Endometrium (tissue), 2 donors: ENCODE data around the gene BTBD6.

ENCODE experiments used
- FAIRE-seq: peaks from 2 replicates; lab custom pipeline; 2012; peaks lifted over from hg19 to GRCh38; lab: Jason Lieb, UNC
- donor health status: control.
- donor health status: control.

BTBD6 gene

GRCh38 chr14:105211086-105211757 is 37.1 kb upstream of the BTBD6 start:
- no peak for FAIRE-seq

DNA sequence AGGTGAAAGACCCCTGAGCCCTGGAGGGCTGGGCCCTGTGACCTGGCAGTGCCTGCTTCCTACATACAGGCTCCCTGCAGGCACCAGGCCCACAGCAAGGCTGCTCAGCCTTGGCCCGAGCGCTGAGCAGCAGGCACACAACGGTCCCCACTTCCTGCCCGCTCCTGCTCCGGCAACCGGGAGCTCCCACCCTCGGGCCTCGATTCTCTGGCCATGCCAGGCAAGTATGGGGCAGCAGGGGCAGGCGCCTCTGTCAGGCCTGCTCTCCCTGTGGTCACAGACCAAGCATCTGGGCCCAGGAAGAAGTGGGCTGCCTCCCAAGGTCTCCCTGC is 36.6 kb upstream of the BTBD6 start:
- FAIRE-seq, result no peak

- no peak for FAIRE-seq
Measured at GRCh38 chr14:105212541-105213300, 35.6 kb upstream of the BTBD6 start.

DNA sequence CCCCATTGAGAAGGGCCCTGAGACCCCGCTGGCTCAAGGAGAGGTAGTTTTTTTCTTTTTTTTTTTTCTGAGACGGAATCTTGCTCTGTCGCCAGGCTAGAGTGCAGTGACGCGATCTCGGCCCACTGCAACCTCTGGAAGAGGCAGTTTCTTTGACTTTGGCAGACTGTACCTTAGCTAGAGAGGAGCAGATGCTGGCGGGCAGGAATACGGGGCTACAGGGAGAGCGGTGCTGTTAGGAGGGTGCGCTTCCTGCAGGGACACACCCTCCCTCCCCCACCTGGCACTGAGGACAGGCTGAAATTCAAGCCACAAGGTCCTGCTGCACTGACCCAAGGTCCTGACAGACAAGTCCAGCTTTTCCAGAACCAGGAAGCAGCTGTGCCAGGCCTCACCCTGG is 35.0 kb upstream of the BTBD6 start:
- no peak for FAIRE-seq

GRCh38 chr14:105214324-105214915 is 33.9 kb upstream of the BTBD6 start:
- FAIRE-seq, result no peak

DNA sequence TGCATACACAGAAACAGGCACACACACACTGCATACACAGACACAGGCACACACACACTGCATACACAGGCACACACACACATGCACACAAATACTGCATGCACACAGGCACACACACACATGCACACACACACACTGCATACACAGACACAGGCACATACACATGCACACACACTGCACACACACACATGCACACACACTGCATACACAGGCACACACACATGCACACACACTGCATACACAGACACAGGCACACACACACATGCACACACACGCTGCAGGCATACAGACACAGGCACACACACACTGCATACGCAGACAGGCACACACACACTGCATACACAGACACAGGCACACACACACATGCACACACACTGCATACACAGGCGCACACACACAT is 32.7 kb upstream of the BTBD6 start:
- no peak for FAIRE-seq

- FAIRE-seq, result no peak
Measured at GRCh38 chr14:105216490-105217247, 31.7 kb upstream of the BTBD6 start.

DNA sequence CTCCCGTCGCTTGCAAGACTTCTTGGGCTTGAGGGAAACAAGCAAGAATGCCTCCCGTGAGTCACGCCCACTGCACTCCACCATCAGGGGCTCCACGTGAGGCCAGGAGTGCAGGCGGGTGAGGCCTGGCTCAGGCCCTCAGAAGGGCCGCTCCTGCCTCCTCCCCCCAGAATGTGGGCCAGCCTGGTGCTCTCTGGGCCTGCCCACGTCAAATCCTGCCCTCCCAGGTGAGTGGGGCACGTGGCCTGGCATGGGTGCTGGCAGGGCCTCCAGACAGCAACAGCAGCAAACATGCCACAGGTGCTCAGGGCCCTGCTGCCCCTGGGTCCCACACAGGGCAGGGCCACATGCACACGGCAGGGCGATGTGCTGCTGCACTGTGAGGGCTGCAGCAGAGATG is 30.6 kb upstream of the BTBD6 start:
- no peak for FAIRE-seq

DNA sequence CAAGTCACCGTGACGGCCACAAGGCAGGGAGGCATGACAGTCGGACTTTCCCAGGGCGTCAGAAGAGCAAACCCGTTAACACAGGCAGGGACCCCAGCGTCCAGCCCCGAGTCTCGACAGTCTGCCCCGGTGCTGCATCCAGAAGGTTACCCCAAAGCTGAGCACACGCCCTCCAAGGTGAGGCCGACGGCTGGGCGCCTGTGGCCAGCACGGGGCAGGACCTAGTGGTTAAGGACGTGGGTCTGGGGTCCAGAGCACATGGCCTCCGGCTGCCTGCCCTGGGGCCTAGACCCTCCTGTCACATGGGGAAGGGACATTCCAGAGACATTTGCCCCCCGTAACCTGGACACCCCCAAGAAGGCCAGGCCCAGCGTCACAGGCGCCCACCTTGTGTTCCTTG is 29.7 kb upstream of the BTBD6 start:
- FAIRE-seq, result no peak

DNA sequence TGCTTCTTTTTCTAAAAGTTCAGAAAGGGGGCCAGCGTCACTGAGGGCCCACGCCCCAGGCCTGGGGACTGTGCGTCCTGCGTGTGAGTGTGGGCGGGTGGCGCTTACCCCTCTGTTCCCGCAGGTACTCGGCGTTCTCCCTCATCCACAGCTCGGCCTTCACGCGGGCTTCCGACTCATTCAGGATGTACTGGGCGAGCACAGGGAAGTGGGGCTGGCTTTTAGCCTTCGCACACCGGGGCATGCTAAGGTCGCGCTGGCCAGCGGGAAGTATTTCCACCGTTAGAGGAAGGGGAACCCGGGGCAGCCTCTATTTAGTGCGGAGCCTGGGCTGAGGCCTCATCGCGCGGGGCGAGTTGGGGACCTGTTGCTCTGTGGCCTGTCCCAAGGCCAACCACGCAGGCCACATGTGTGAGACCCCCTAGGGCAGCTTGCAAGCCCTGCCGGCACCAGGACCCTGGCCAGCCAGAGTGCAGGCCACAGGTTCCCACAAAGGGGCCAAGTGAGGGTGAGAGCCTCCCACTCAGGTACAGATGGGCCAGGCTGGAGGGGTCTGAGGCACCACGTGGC is 29.2 kb upstream of the BTBD6 start:
- FAIRE-seq, result no peak

GRCh38 chr14:105219753-105220152 is 28.6 kb upstream of the BTBD6 start:
- no peak for FAIRE-seq

GRCh38 chr14:105220699-105221597 is 27.4 kb upstream of the BTBD6 start:
- FAIRE-seq, result no peak

- no peak for FAIRE-seq
Measured at GRCh38 chr14:105221598-105222178, 26.6 kb upstream of the BTBD6 start.

GRCh38 chr14:105223260-105223659 is 25.1 kb upstream of the BTBD6 start:
- peak; percentile 53 for FAIRE-seq

DNA sequence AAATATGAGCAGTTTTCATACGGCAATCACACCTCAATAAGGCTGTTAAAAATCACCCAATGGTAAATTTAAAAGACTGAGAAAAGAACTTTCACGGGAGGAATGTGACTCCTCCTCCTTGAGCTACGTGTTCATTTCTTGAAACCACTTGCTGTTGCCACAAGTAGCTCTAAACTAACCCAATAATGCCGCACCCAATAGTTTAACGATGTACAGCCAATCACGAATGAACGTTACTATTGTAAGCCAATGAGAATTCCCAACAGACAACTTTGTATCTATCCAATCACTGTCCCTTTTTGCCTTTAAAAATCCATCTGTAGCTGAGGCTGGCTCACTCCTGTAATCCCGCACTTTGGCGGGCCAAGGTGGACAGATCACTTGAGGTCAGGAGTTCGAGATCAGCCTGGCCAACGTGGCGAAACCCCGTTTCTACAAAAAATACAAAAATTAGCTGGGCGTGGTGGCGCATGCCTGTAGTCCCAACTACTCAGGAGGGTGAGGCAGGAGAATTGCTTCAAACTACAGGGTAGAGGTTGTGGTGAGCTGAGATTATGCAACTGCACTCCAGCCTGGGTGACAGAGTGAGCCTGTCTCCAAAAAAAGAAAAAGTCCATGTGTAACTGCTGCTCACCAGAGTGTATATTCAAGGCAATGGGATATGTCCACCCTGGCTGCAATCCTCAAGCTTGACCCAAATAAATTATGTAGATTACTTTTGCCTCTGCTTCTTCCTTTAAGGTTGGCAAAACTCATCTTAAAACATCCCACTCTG is 24.4 kb upstream of the BTBD6 start:
- FAIRE-seq, result no peak

GRCh38 chr14:105224845-105225570 is 23.3 kb upstream of the BTBD6 start:
- FAIRE-seq, result no peak

- no peak for FAIRE-seq
Measured at GRCh38 chr14:105226198-105226597, 22.1 kb upstream of the BTBD6 start.

DNA sequence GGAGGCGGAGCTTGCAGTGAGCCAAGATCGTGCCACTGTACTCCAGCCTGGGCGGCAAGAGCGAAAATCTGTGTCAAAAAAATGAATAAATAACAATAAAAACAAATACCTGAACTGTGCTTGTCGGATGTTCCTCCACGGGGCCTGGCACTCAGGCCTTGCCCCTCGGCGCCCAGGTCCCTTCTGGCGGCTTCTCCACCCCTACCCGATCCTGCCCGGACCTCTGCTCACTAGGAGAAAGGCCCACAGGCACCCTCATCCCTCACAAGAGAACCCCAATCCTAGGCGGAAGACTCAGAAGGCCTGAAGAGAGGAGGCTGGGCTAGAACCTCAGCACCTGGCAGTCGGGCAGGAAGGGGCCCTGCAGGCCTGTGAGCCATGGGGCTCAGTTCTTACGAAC is 21.0 kb upstream of the BTBD6 start:
- FAIRE-seq, result no peak

GRCh38 chr14:105228562-105228961 is 19.8 kb upstream of the BTBD6 start:
- FAIRE-seq, result no peak
